HG02678 (cell line): ENCODE results near the gene LIME1.
"Not testable (repeated sequence)": the region's sequence is repeated elsewhere in the genome, so short reads cannot be mapped to it uniquely, and the experiment has no call there.

Experiments used
- ATAC-seq: cut with Tn5 transposase; IDR thresholded peaks from one replicate; pipeline ENCODE4 v1.9.1; 2021; ENCODE audit warnings: mild to moderate bottlenecking, moderate library complexity; ENCODE audit not compliant: unreplicated experiment

Gene LIME1

GRCh38 chr20:63768591-63769515, 32.4 kb downstream of the LIME1 start:
- ATAC-seq = no peak

- no peak for ATAC-seq
These were observed 33.5 kb downstream of the LIME1 start for GRCh38 chr20:63769891-63770474.

- ATAC-seq = no peak
These were observed 34.7 kb downstream of the LIME1 start for GRCh38 chr20:63771046-63771707.

GRCh38 chr20:63772781-63773518, 36.5 kb downstream of the LIME1 start:
- no peak for ATAC-seq

GRCh38 chr20:63773571-63774241, 37.2 kb downstream of the LIME1 start:
- no peak for ATAC-seq

GRCh38 chr20:63774306-63774705, 37.8 kb downstream of the LIME1 start:
- ATAC-seq = no peak

GRCh38 chr20:63775096-63775978, 38.9 kb downstream of the LIME1 start:
- ATAC-seq = no peak

GRCh38 chr20:63776875-63777274, 40.4 kb downstream of the LIME1 start:
- ATAC-seq = not testable (repeated sequence)

- no peak for ATAC-seq
These were observed 41.1 kb downstream of the LIME1 start for GRCh38 chr20:63777614-63778013.

- no peak for ATAC-seq
These were observed 41.7 kb downstream of the LIME1 start for GRCh38 chr20:63778034-63778752.

- no peak for ATAC-seq
These were observed 42.4 kb downstream of the LIME1 start for GRCh38 chr20:63778857-63779256.

- no peak for ATAC-seq
These were observed 44.7 kb downstream of the LIME1 start for GRCh38 chr20:63781181-63781580.

GRCh38 chr20:63782051-63782471, 45.6 kb downstream of the LIME1 start:
- ATAC-seq = no peak

GRCh38 chr20:63782521-63782971, 46.1 kb downstream of the LIME1 start:
- ATAC-seq = no peak

GRCh38 chr20:63783970-63784369, 47.5 kb downstream of the LIME1 start:
- no peak for ATAC-seq

GRCh38 chr20:63785691-63786131, 49.2 kb downstream of the LIME1 start:
- ATAC-seq = no peak

GRCh38 chr20:63787302-63787701, 50.8 kb downstream of the LIME1 start:
- ATAC-seq = no peak

- ATAC-seq = no peak
These were observed 51.3 kb downstream of the LIME1 start for GRCh38 chr20:63787749-63788148.
